ENCODE results near the gene CACNB4. TPM values are rescaled to one million over a fixed set of nuclear protein-coding genes. Genes with fewer than 3 reads are reported as not detected.
A peak's percentile ranks its signal among the peaks of the same experiment; 100 is the strongest.

Gene CACNB4
- total RNA-seq, 3 donors from 2014 or later = 0.05 to 0.26 (median 0.15) TPM

DNA sequence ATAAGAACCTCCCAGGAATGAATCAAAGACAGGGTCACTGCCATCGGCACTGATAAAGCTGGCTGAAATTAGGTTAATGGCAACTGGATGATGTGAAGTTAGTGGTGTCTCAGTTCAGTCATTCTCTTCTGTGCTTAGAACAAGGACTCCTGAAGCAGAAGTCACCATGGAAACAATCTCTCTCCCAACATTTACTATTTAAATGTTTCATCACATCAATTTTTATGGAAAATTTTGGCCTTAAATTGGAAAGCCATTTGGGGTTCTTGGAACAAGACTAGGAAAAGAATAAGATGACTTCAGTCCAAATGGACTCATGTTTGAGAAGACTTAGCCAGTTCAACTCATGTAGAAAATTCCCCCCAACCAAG, 255.2 kb downstream of the CACNB4 start:
- peaks cover 2% of the 10 kb centered on the region for H3K4me1 Mint-ChIP-seq (ENCODE audit: low read depth)
- H3K9me3 Mint-ChIP-seq = no peaks in the 10 kb centered on the region
- peaks cover 6% of the 10 kb centered on the region for H3K27me3 Mint-ChIP-seq (ENCODE audit: low read depth)
- no peak overlapping the region for H3K4me3 Mint-ChIP-seq
- H3K36me3 Mint-ChIP-seq (ENCODE audit: insufficient read depth) = no peaks in the 10 kb centered on the region
- ATAC-seq (no peak), DNase-seq (no peak)

DNA sequence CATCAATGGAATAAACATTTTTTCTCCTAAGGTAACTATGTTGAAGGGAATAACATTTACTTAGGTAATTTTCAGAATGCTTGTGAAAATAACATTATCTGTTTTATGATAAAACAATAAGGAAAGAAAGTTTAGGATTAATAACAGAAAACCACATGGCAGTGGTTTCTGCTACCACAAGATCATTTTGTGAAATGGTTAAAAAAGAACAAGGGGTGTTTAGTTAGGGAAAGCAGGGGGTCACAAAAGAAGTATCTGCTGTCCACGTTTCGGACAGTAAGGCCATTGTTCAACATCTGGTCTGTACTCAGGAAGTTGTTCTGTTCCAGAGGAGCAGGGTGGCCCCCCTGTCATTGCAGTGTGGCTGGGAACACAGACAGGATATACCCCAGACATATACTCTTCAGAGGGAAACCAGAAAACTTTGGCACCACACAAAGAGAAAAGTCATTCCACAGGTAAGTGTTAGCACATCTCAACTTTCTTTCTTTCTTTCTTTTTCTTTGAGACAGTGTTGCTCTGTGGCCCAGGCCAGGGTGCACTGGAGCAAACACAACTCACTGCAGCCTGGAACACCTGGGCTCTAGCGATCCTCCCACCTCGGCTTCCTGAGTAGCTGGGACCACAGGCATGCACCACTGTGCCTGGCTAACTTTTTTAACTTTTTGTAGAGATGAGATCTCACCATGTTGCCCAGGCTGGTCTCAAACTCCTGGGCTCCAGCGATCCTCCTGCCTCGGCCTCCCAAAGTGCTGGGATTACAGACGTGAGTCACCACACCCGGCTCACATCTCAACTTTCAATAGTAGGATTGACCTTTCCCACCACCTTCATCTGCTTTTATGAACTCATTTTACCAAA, 255.8 kb downstream of the CACNB4 start:
- ATAC-seq = no peak

GRCh38 chr2:151841047-151841424, 257.8 kb downstream of the CACNB4 start:
- Mint-ChIP-seq H3K4me3 (no peak overlapping the region), H3K4me1 (ENCODE audit: low read depth) (peaks cover 2% of the 10 kb centered on the region), H3K36me3 (ENCODE audit: insufficient read depth) (no peaks in the 10 kb centered on the region), H3K27me3 (ENCODE audit: low read depth) (peaks cover 4% of the 10 kb centered on the region), H3K9me3 (no peaks in the 10 kb centered on the region)
- DNase-seq = no peak
- no peak for ATAC-seq

More for the DNA sequence above, 255.8 kb downstream of the CACNB4 start:
- no peaks in the 10 kb centered on the region for H3K9me3 Mint-ChIP-seq
- no peak for DNase-seq
- peaks cover 6% of the 10 kb centered on the region for H3K27me3 Mint-ChIP-seq (ENCODE audit: low read depth)
- peaks cover 2% of the 10 kb centered on the region for H3K4me1 Mint-ChIP-seq (ENCODE audit: low read depth)
- no peaks in the 10 kb centered on the region for H3K36me3 Mint-ChIP-seq (ENCODE audit: insufficient read depth)
- no peak overlapping the region for H3K4me3 Mint-ChIP-seq

- peak; percentile 57 to 74 for ATAC-seq
Observed at GRCh38 chr2:151840216-151841046, 258.4 kb downstream of the CACNB4 start.

DNA sequence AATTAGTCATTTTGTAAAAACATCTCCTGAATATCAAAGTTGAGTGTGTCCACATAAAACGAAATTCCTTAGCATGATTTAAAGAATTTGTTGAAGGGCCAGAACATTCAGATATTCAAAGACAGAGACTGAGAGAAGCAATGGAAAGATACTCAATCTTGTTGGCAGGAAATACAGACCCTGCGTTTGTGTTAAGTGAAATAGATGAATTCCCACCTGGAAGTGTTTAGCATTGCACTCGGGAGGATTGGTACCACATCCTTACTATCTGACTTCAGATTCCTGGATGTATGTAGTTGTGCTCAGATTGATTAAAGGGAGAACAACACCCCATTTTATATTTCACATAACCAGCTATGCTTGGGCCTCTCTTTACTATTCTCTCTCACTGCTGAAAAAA, 260.9 kb downstream of the CACNB4 start:
- H3K4me1 Mint-ChIP-seq (ENCODE audit: low read depth) = no peaks in the 10 kb centered on the region
- H3K4me3 Mint-ChIP-seq = no peak overlapping the region
- no peaks in the 10 kb centered on the region for H3K27me3 Mint-ChIP-seq (ENCODE audit: low read depth)
- DNase-seq = no peak
- ATAC-seq = no peak
- no peaks in the 10 kb centered on the region for H3K36me3 Mint-ChIP-seq (ENCODE audit: insufficient read depth)
- no peaks in the 10 kb centered on the region for H3K9me3 Mint-ChIP-seq

More at GRCh38 chr2:151840216-151841046, 258.4 kb downstream of the CACNB4 start:
- H3K27me3 Mint-ChIP-seq (ENCODE audit: low read depth) = peaks cover under 1% of the 10 kb centered on the region
- no peak for DNase-seq
- H3K36me3 Mint-ChIP-seq (ENCODE audit: insufficient read depth) = no peaks in the 10 kb centered on the region
- H3K4me3 Mint-ChIP-seq = no peak overlapping the region
- H3K4me1 Mint-ChIP-seq (ENCODE audit: low read depth) = peaks cover 2% of the 10 kb centered on the region
- no peaks in the 10 kb centered on the region for H3K9me3 Mint-ChIP-seq

DNA sequence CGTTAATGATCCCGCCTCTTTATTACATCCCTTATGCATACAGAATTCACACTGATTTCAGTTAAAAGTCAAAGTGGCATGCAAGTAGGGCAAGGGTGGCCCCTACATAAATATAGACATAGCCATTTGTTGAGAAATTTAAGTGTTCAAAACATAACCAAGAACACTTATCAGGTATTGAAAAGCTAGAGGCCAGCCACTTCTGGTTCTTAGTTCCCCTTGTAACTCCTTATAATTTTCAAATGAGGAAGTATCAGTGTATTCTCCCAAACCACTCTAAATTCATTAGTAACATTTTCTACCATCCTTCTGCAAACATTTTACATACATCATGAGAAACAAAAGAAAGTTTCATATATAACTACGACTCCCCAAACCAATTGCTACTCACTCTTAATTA, 264.9 kb downstream of the CACNB4 start:
- DNase-seq (no peak), ATAC-seq (no peak)
- Mint-ChIP-seq H3K9me3 (no peaks in the 10 kb centered on the region), H3K27me3 (ENCODE audit: low read depth) (peaks cover 2% of the 10 kb centered on the region), H3K4me1 (ENCODE audit: low read depth) (peaks cover 1% of the 10 kb centered on the region), H3K36me3 (ENCODE audit: insufficient read depth) (no peaks in the 10 kb centered on the region), H3K4me3 (no peak overlapping the region)

- Mint-ChIP-seq H3K27me3 (ENCODE audit: low read depth) (peaks cover 2% of the 10 kb centered on the region), H3K4me3 (no peak overlapping the region), H3K4me1 (ENCODE audit: low read depth) (peaks cover 21% of the 10 kb centered on the region), H3K9me3 (no peaks in the 10 kb centered on the region), H3K36me3 (ENCODE audit: insufficient read depth) (no peaks in the 10 kb centered on the region)
- DNase-seq = no peak
- no peak for ATAC-seq
Observed at GRCh38 chr2:151830961-151831360, 267.9 kb downstream of the CACNB4 start.

GRCh38 chr2:151828890-151829324, 269.9 kb downstream of the CACNB4 start:
- H3K9me3 Mint-ChIP-seq = no peaks in the 10 kb centered on the region
- DNase-seq = no peak
- peaks cover 2% of the 10 kb centered on the region for H3K27me3 Mint-ChIP-seq (ENCODE audit: low read depth)
- no peak for ATAC-seq
- H3K4me1 Mint-ChIP-seq (ENCODE audit: low read depth) = peaks cover 40% of the 10 kb centered on the region
- H3K4me3 Mint-ChIP-seq = peak overlapping the region; percentile 95
- H3K36me3 Mint-ChIP-seq (ENCODE audit: insufficient read depth) = no peaks in the 10 kb centered on the region

GRCh38 chr2:151828143-151828889, 270.5 kb downstream of the CACNB4 start, which contains the start of gene ARL5A:
Gene ARL5A (minus strand): TSS chr2:151828421. CDS start chr2:151828176, 245 bp downstream.
- H3K36me3 Mint-ChIP-seq (ENCODE audit: insufficient read depth) = peaks cover under 1% of the 10 kb centered on the region
- ATAC-seq (peak; percentile 94 to 96), DNase-seq (peak; percentile 94)
- peaks cover 45% of the 10 kb centered on the region for H3K4me1 Mint-ChIP-seq (ENCODE audit: low read depth)
- H3K4me3 Mint-ChIP-seq = peak within 1 kb of the TSS; percentile 95
- peaks cover 2% of the 10 kb centered on the region for H3K27me3 Mint-ChIP-seq (ENCODE audit: low read depth)
- no peaks in the 10 kb centered on the region for H3K9me3 Mint-ChIP-seq

DNA sequence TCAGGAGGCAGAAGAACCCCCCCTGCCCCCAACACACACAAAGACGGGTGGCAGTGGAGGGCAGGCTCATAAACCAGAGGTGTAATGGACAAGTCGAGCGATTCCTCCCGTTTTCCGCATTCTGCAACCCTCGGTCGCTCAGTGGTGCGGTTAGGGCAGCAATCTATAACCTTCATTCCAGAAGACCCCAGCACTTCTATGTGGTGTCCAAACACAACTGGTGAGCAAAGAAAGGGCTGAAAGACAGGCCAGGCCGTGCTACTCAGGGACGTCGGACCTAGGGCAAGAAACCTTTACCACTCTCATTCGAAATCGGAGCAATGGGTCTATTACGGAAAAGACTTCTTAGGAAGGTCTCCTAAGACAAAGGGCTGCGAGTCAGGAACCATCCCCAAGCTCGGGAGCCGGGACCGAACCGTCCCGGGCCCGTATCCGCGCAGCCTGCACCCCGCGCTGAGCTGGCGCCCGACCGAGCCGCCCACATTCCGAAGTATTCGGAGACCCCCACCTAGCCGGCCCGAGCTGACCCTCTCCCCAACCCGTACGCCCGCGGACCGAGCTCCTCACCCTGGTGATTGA, 271.2 kb downstream of the CACNB4 start:
- H3K36me3 Mint-ChIP-seq (ENCODE audit: insufficient read depth) = peaks cover 5% of the 10 kb centered on the region
- DNase-seq (no peak), ATAC-seq (peak; percentile 41 to 46)
- H3K4me1 Mint-ChIP-seq (ENCODE audit: low read depth) = peaks cover 52% of the 10 kb centered on the region
- H3K4me3 Mint-ChIP-seq = peak overlapping the region; percentile 95
- H3K9me3 Mint-ChIP-seq = no peaks in the 10 kb centered on the region
- H3K27me3 Mint-ChIP-seq (ENCODE audit: low read depth) = peaks cover 2% of the 10 kb centered on the region

- peaks cover 60% of the 10 kb centered on the region for H3K4me1 Mint-ChIP-seq (ENCODE audit: low read depth)
- no peak for ATAC-seq
- H3K4me3 Mint-ChIP-seq = peak overlapping the region; percentile 95
- peaks cover 2% of the 10 kb centered on the region for H3K27me3 Mint-ChIP-seq (ENCODE audit: low read depth)
- H3K9me3 Mint-ChIP-seq = no peaks in the 10 kb centered on the region
- no peak for DNase-seq
- peaks cover 5% of the 10 kb centered on the region for H3K36me3 Mint-ChIP-seq (ENCODE audit: insufficient read depth)
Observed at GRCh38 chr2:151826737-151827157, 272.1 kb downstream of the CACNB4 start.

DNA sequence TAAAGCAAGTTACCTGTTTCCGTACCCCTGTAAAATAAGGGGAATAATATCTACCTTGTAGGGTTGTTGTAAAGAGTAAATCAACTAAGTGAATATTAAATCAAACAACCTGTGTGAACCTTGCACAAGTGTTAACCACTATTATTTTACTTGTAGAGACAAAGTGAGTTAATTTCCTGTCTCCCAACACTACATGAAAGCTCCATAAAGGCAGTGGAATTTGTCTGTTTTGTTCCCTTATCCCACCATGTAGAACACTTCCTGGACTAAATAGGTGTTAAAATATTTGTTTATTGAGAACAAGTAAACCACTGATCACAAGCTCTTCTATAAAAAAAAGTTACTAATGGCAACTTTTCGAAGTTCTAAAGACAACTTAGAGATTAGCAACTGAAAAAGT, 274.0 kb downstream of the CACNB4 start:
- no peaks in the 10 kb centered on the region for H3K9me3 Mint-ChIP-seq
- peaks cover 7% of the 10 kb centered on the region for H3K36me3 Mint-ChIP-seq (ENCODE audit: insufficient read depth)
- DNase-seq = no peak
- ATAC-seq = no peak
- no peaks in the 10 kb centered on the region for H3K27me3 Mint-ChIP-seq (ENCODE audit: low read depth)
- H3K4me3 Mint-ChIP-seq = no peak overlapping the region
- peaks cover 74% of the 10 kb centered on the region for H3K4me1 Mint-ChIP-seq (ENCODE audit: low read depth)

DNA sequence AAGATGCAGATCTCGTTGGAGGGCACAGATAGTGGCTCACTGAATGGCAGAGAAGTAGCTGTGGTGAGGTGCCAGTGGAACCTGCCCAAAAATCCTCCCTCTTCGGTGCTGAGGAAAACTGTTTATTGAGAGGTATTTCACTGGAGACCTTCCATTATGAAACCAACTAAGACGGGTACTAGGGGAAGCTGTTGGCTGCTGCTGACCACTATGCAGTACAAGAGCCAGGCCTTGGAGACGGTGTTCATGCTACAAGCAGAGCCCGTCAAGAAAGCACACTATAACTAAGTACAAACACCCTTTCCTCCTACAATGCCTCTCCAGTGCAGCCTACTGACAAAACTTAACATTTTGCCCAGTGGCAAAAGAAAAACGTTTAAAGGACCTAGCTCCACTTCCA, 275.2 kb downstream of the CACNB4 start:
- H3K27me3 Mint-ChIP-seq (ENCODE audit: low read depth) = no peaks in the 10 kb centered on the region
- H3K4me3 Mint-ChIP-seq = no peak overlapping the region
- DNase-seq (no peak), ATAC-seq (no peak)
- peaks cover 7% of the 10 kb centered on the region for H3K36me3 Mint-ChIP-seq (ENCODE audit: insufficient read depth)
- peaks cover 73% of the 10 kb centered on the region for H3K4me1 Mint-ChIP-seq (ENCODE audit: low read depth)
- no peaks in the 10 kb centered on the region for H3K9me3 Mint-ChIP-seq

GRCh38 chr2:151819920-151820319, 278.9 kb downstream of the CACNB4 start:
- H3K9me3 Mint-ChIP-seq = no peaks in the 10 kb centered on the region
- no peaks in the 10 kb centered on the region for H3K27me3 Mint-ChIP-seq (ENCODE audit: low read depth)
- peaks cover 16% of the 10 kb centered on the region for H3K36me3 Mint-ChIP-seq (ENCODE audit: insufficient read depth)
- peaks cover 53% of the 10 kb centered on the region for H3K4me1 Mint-ChIP-seq (ENCODE audit: low read depth)
- peak; percentile 95 to 96 for ATAC-seq
- no peak overlapping the region for H3K4me3 Mint-ChIP-seq
- DNase-seq = no peak
